Measurements from ENCODE around the gene RANBP17.
"Not testable (repeated sequence)": the region's sequence is repeated elsewhere in the genome, so short reads cannot be mapped to it uniquely, and the experiment has no call there.

The RANBP17 gene

GRCh38 chr5:170861917-170862766, at the start of gene RANBP17:
Gene RANBP17 (plus strand): TSS chr5:170862018.
- peak; percentile 67 for DNase-seq (ENCODE audit: low spot score)

GRCh38 chr5:170813231-170813630, 48.6 kb upstream of the RANBP17 start:
- DNase-seq (ENCODE audit: low spot score), result no peak

GRCh38 chr5:170817195-170817594, 44.6 kb upstream of the RANBP17 start:
- DNase-seq (ENCODE audit: low spot score), result peak; percentile 2

- no peak for DNase-seq (ENCODE audit: low spot score)
Observed at GRCh38 chr5:170818232-170818631, 43.6 kb upstream of the RANBP17 start.

- no peak for DNase-seq (ENCODE audit: low spot score)
Observed at GRCh38 chr5:170819824-170820223, 42.0 kb upstream of the RANBP17 start.

GRCh38 chr5:170821257-170821800, 40.5 kb upstream of the RANBP17 start:
- DNase-seq (ENCODE audit: low spot score), result no peak

- DNase-seq (ENCODE audit: low spot score), result no peak
Observed at GRCh38 chr5:170826117-170826516, 35.7 kb upstream of the RANBP17 start.

- DNase-seq (ENCODE audit: low spot score), result no peak
Observed at GRCh38 chr5:170832241-170832640, 29.6 kb upstream of the RANBP17 start.

GRCh38 chr5:170833981-170834380, 27.8 kb upstream of the RANBP17 start:
- DNase-seq (ENCODE audit: low spot score), result not testable (repeated sequence)

- DNase-seq (ENCODE audit: low spot score), result no peak
Observed at GRCh38 chr5:170836226-170836625, 25.6 kb upstream of the RANBP17 start.

- DNase-seq (ENCODE audit: low spot score), result no peak
Observed at GRCh38 chr5:170843870-170844269, 17.9 kb upstream of the RANBP17 start.

- no peak for DNase-seq (ENCODE audit: low spot score)
Observed at GRCh38 chr5:170844651-170845050, 17.2 kb upstream of the RANBP17 start.

GRCh38 chr5:170846416-170846815, 15.4 kb upstream of the RANBP17 start:
- no peak for DNase-seq (ENCODE audit: low spot score)

GRCh38 chr5:170846846-170847245, 15.0 kb upstream of the RANBP17 start:
- no peak for DNase-seq (ENCODE audit: low spot score)

GRCh38 chr5:170848033-170848432, 13.8 kb upstream of the RANBP17 start:
- DNase-seq (ENCODE audit: low spot score), result no peak

- no peak for DNase-seq (ENCODE audit: low spot score)
Observed at GRCh38 chr5:170849374-170849773, 12.4 kb upstream of the RANBP17 start.

- DNase-seq (ENCODE audit: low spot score), result no peak
Observed at GRCh38 chr5:170854566-170854965, 7.3 kb upstream of the RANBP17 start.

GRCh38 chr5:170857066-170857465, 4.8 kb upstream of the RANBP17 start:
- no peak for DNase-seq (ENCODE audit: low spot score)

- no peak for DNase-seq (ENCODE audit: low spot score)
Observed at GRCh38 chr5:170860415-170860814, 1.4 kb upstream of the RANBP17 start.

- DNase-seq (ENCODE audit: low spot score), result no peak
Observed at GRCh38 chr5:170860818-170861666, 776 bp upstream of the RANBP17 start.

- DNase-seq (ENCODE audit: low spot score), result no peak
Observed at GRCh38 chr5:170861667-170861916, 226 bp upstream of the RANBP17 start.

GRCh38 chr5:170863646-170864045, 1.8 kb downstream of the RANBP17 start:
- no peak for DNase-seq (ENCODE audit: low spot score)

GRCh38 chr5:170865622-170866021, 3.8 kb downstream of the RANBP17 start:
- DNase-seq (ENCODE audit: low spot score), result no peak

Data from kidney capillary endothelial cell (primary cell).